DOHH2 (cell line): ENCODE data around the gene DCP1A.
A peak's percentile ranks its signal among the peaks of the same experiment; 100 is the strongest.

ENCODE experiments used
- H3F3A ChIP-seq: fragments of 200-600 bp; sonication (generic), shearing (Covaris generic); 2 replicates; pipeline ENCODE4 v1.6.0; 2016; ENCODE audit warnings: antibody characterized with exemption, mild to moderate bottlenecking; ENCODE audit not compliant: control insufficient read depth, insufficient read depth
- H3K27ac ChIP-seq: fragments of 200-600 bp; sonication (generic); 2 replicates; pipeline ENCODE4 v1.5.1; 2014; ENCODE audit warnings: low read depth, mild to moderate bottlenecking, low read length, moderate library complexity
- H3K27me3 ChIP-seq: fragments of 200-600 bp; sonication (generic); 2 replicates; pipeline ENCODE4 v1.6.1; 2014; ENCODE audit warnings: mild to moderate bottlenecking, low read length, mixed read lengths; ENCODE audit not compliant: control insufficient read depth
- H3K36me3 ChIP-seq: fragments of 200-600 bp; sonication (generic); 2 replicates; pipeline ENCODE4 v1.6.1; 2014; ENCODE audit warnings: mild to moderate bottlenecking, low read length, moderate library complexity, mixed read lengths; ENCODE audit not compliant: control insufficient read depth
- H3K4me1 ChIP-seq: fragments of 200-600 bp; sonication (generic); 2 replicates; pipeline ENCODE4 v1.6.1; 2014; ENCODE audit warnings: mild to moderate bottlenecking, low read length, mixed read lengths; ENCODE audit not compliant: control insufficient read depth
- H3K4me2 ChIP-seq: fragments of 200-600 bp; sonication (generic); 2 replicates; pipeline ENCODE4 v1.6.0; 2014; ENCODE audit warnings: mild to moderate bottlenecking, low read length, moderate library complexity
- H3K4me3 ChIP-seq: fragments of 200-600 bp; sonication (generic); 2 replicates; pipeline ENCODE4 v1.5.1; 2014; ENCODE audit warnings: mild to moderate bottlenecking, low read length, mixed read lengths
- H3K79me2 ChIP-seq: fragments of 200-600 bp; sonication (generic); 2 replicates; pipeline ENCODE4 v1.6.1; 2014; ENCODE audit warnings: mild to moderate bottlenecking, low read length, mixed read lengths; ENCODE audit not compliant: control insufficient read depth
- H3K9me2 ChIP-seq: fragments of 200-600 bp; sonication (generic); replicated peaks from 2 replicates; pipeline ENCODE4 v1.6.1; 2014; ENCODE audit warnings: mild to moderate bottlenecking, low read length, mixed read lengths; ENCODE audit not compliant: control insufficient read depth
- H3K9me3 ChIP-seq: fragments of 200-600 bp; sonication (generic); 2 replicates; pipeline ENCODE4 v1.6.1; 2014; ENCODE audit warnings: antibody characterized with exemption, low read length, mixed read lengths; ENCODE audit not compliant: control insufficient read depth, insufficient read depth
- H4K20me1 ChIP-seq: fragments of 200-600 bp; sonication (generic); 2 replicates; pipeline ENCODE4 v1.6.0; 2014; ENCODE audit warnings: low read depth, mild to moderate bottlenecking, antibody characterized with exemption, low read length, moderate library complexity; ENCODE audit not compliant: control insufficient read depth, insufficient read depth
- CTCF ChIP-seq: fragments of 200-600 bp; sonication (generic); IDR thresholded peaks from one replicate; pipeline ENCODE4 v1.5.1; 2014; ENCODE audit warnings: antibody characterized with exemption, mild to moderate bottlenecking, low read depth, low read length; ENCODE audit not compliant: poor library complexity, severe bottlenecking
- EZH2phosphoT487 ChIP-seq: fragments of 200-600 bp; sonication (generic); IDR thresholded peaks from 2 replicates; pipeline ENCODE4 v1.6.1; 2017; ENCODE audit warnings: borderline replicate concordance, mild to moderate bottlenecking, antibody characterized with exemption, low read length, moderate library complexity, mixed read lengths

DCP1A gene

DNA sequence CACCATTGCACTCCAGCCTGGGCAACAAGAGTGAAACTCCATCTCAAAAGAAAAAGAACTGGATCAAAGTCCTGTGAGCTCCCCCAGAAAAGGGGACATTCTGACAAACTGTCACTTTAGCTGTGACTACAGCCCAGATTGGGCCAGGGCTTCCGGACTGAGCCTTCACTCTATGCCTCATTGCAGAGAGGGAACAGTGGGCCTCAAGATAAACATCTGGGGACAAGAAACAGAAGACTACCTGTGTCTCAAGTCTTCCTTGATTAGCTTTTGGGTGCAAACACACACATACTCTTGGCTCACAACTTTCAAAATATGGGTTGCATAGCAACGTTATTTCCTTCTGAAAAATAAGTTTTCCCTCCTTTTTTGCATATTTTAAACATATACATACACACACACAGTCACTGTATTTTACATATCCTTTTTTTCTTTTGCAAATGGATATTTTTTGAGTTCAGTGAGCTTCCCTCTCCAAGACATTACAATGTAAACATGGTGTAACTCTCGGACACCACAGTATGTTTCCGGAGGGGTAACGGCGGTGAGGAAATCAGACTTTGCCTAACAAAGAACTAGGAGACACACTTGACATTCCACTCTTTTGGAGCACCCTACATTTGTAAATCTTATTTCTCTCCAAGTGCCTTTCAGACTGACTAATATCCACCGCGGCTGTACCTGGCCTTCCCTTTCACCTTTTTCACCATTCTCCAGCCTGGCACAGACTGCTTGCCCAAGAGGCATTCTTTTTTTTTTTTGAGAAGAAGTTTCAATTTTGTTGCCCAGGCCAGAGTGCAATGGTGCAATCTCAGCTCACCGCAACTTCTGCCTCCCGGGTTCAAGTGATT lies 95.0 kb downstream of the DCP1A start:
- Histone ChIP-seq H3K79me2 (peaks cover 88% of the 10 kb centered on the region), H3K4me3 (peak overlapping the region; percentile 93), H4K20me1 (peaks cover 52% of the 10 kb centered on the region), H3K36me3 (peaks cover 65% of the 10 kb centered on the region), H3K9me3 (no peaks in the 10 kb centered on the region), H3K4me2 (peak overlapping the region; percentile 96), H3K27ac (peak overlapping the region; percentile 92), H3F3A (peaks cover 23% of the 10 kb centered on the region), H3K27me3 (no peaks in the 10 kb centered on the region), H3K4me1 (peaks cover 74% of the 10 kb centered on the region), H3K9me2 (no peaks in the 10 kb centered on the region)
- TF ChIP-seq CTCF, result no peak
- TF ChIP-seq EZH2phosphoT487, result no peak

GRCh38 chr3:53250881-53251605 lies 96.3 kb downstream of the DCP1A start:
- Histone ChIP-seq H4K20me1 (peaks cover 52% of the 10 kb centered on the region), H3K9me2 (no peaks in the 10 kb centered on the region), H3K4me2 (peak overlapping the region; percentile 96), H3K4me3 (peak overlapping the region; percentile 70), H3K79me2 (peaks cover 99% of the 10 kb centered on the region), H3K27ac (peak overlapping the region; percentile 92), H3K9me3 (no peaks in the 10 kb centered on the region), H3K36me3 (peaks cover 71% of the 10 kb centered on the region), H3K27me3 (no peaks in the 10 kb centered on the region), H3K4me1 (peaks cover 69% of the 10 kb centered on the region), H3F3A (peaks cover 23% of the 10 kb centered on the region)
- no peak for TF ChIP-seq EZH2phosphoT487
- TF ChIP-seq CTCF, result no peak

GRCh38 chr3:53250453-53250852 lies 96.9 kb downstream of the DCP1A start:
- peak overlapping the region; percentile 96 for H3K4me2 ChIP-seq
- peaks cover 52% of the 10 kb centered on the region for H4K20me1 ChIP-seq
- peaks cover 70% of the 10 kb centered on the region for H3K36me3 ChIP-seq
- H3K9me2 ChIP-seq, result no peaks in the 10 kb centered on the region
- peak overlapping the region; percentile 70 for H3K4me3 ChIP-seq
- TF ChIP-seq CTCF, result no peak
- no peak for TF ChIP-seq EZH2phosphoT487
- H3K79me2 ChIP-seq, result peaks cover 100% of the 10 kb centered on the region
- H3K27ac ChIP-seq, result peak overlapping the region; percentile 92
- peaks cover 23% of the 10 kb centered on the region for H3F3A ChIP-seq
- H3K27me3 ChIP-seq, result no peaks in the 10 kb centered on the region
- H3K9me3 ChIP-seq, result no peaks in the 10 kb centered on the region
- peaks cover 68% of the 10 kb centered on the region for H3K4me1 ChIP-seq
